Endodermal cell (in vitro differentiated cells): ENCODE measurements around the gene FIBCD1. TPM values are rescaled to one million over a fixed set of nuclear protein-coding genes. Genes with fewer than 3 reads are reported as not detected.

Experiments
- DNase-seq: peaks from one replicate; pipeline ENCODE4 v3.0.0-alpha.2; 2017
- H3K27ac ChIP-seq: 2 replicates; pipeline ENCODE4 v1.5.1; 2013; ENCODE audit warnings: mild to moderate bottlenecking, low read depth, low read length, moderate library complexity
- H3K27me3 ChIP-seq: 2 replicates; pipeline ENCODE4 v1.6.1; 2013; ENCODE audit warnings: mild to moderate bottlenecking, low read length, moderate library complexity; ENCODE audit not compliant: insufficient read depth, control insufficient read depth, poor library complexity, severe bottlenecking
- H3K36me3 ChIP-seq: 2 replicates; pipeline ENCODE4 v1.7.0; 2013; ENCODE audit warnings: mild to moderate bottlenecking, low read length, moderate library complexity; ENCODE audit not compliant: control insufficient read depth, insufficient read depth
- H3K4me1 ChIP-seq: one replicate; pipeline ENCODE4 v1.7.0; 2013; ENCODE audit warnings: low read length; ENCODE audit not compliant: control insufficient read depth, insufficient read depth
- H3K4me3 ChIP-seq: 2 replicates; pipeline ENCODE4 v1.5.1; 2013; ENCODE audit warnings: mild to moderate bottlenecking, low read length, moderate library complexity
- H3K9ac ChIP-seq: 2 replicates; pipeline ENCODE4 v1.6.1; 2013; ENCODE audit warnings: mild to moderate bottlenecking, low read length, moderate library complexity; ENCODE audit not compliant: poor library complexity, severe bottlenecking; ENCODE audit errors: extremely low read depth
- H3K9me3 ChIP-seq: 2 replicates; pipeline ENCODE4 v1.6.1; 2013; ENCODE audit warnings: mild to moderate bottlenecking, low read length, moderate library complexity; ENCODE audit not compliant: control insufficient read depth
- H3K27ac Mint-ChIP-seq: 2 replicates; pipeline ENCODE4 v1.8.0; 2020; ENCODE audit warnings: mixed read lengths
- H3K27me3 Mint-ChIP-seq: 2 replicates; pipeline ENCODE4 v1.8.0; 2021; ENCODE audit warnings: mild to moderate bottlenecking, mixed read lengths; ENCODE audit not compliant: insufficient read depth
- H3K36me3 Mint-ChIP-seq: 2 replicates; pipeline ENCODE4 v1.8.0; 2020; ENCODE audit warnings: low read depth, mixed read lengths
- H3K4me1 Mint-ChIP-seq: 2 replicates; pipeline ENCODE4 v1.8.0; 2020; ENCODE audit warnings: mixed read lengths
- H3K4me3 Mint-ChIP-seq: 2 replicates; pipeline ENCODE4 v1.8.0; 2020; ENCODE audit warnings: mild to moderate bottlenecking, moderate library complexity, mixed read lengths
- H3K9me3 Mint-ChIP-seq: 2 replicates; pipeline ENCODE4 v1.8.0; 2020; ENCODE audit warnings: mild to moderate bottlenecking, mixed read lengths
- CTCF ChIP-seq: fragments of 200-600 bp; sonication (generic); conservative IDR thresholded peaks from 2 replicates; pipeline ENCODE4 v1.5.0; 2021; ENCODE audit warnings: antibody characterized with exemption, mild to moderate bottlenecking
- WGBS, 2 experiments: methylation state at CpG; one replicate each; pipeline versions ENCODE4 v1.1.5 to v1.1.7; 2013; ENCODE audit warnings: missing lambda C conversion rate in 2 of 2, mixed read lengths in 1 of 2; ENCODE audit not compliant: insufficient coverage in 1 of 2, insufficient read length in 1 of 2; 5-methylcytosine and 5-hydroxymethylcytosine counted together
- total RNA-seq, 2 donors: library from RNA; stranded (reverse); fragmentation: NEBNext Ultra II Directional in 1 of 2; extraction: Animal tissue kit (Norgen Biotek cat#: 25700) in 1 of 2; gene quantifications; 2 replicates in 1 of 2; 3 replicates in 1 of 2; pipeline ENCODE4 v1.2.1, GENCODE V29; 2021

Gene FIBCD1
- total RNA-seq, 2 donors from 2014 or later = 2.8 to 3.7 TPM

- peaks cover 11% of the 10 kb centered on the region for H3K4me1 Mint-ChIP-seq
- no peak overlapping the region for H3K4me3 ChIP-seq
- H3K9ac ChIP-seq = no peak overlapping the region
- no peak overlapping the region for H3K27ac ChIP-seq
- DNase-seq = peak; percentile 81
- no peak overlapping the region for H3K4me3 Mint-ChIP-seq
- H3K27me3 Mint-ChIP-seq = no peaks in the 10 kb centered on the region
- 92% methylated on average over 24 to 34 of the region's 34 CpGs for WGBS, 2 experiments
- peaks cover 12% of the 10 kb centered on the region for H3K36me3 ChIP-seq
- H3K36me3 Mint-ChIP-seq = peaks cover 12% of the 10 kb centered on the region
- no peaks in the 10 kb centered on the region for H3K27me3 ChIP-seq
- no peaks in the 10 kb centered on the region for H3K9me3 ChIP-seq
- H3K27ac Mint-ChIP-seq = no peak overlapping the region
- no peaks in the 10 kb centered on the region for H3K9me3 Mint-ChIP-seq
- H3K4me1 ChIP-seq = peaks cover 10% of the 10 kb centered on the region
- TF ChIP-seq CTCF = peak; percentile 71
These were observed 45.5 kb downstream of the FIBCD1 start for GRCh38 chr9:130893341-130894101.

- peak; percentile 45 for DNase-seq
- H3K36me3 ChIP-seq = peaks cover 18% of the 10 kb centered on the region
- no peak overlapping the region for H3K4me3 ChIP-seq
- Mint-ChIP-seq H3K4me3 (no peak overlapping the region), H3K27ac (peak overlapping the region; percentile 18), H3K36me3 (peaks cover 21% of the 10 kb centered on the region), H3K9me3 (no peaks in the 10 kb centered on the region), H3K27me3 (no peaks in the 10 kb centered on the region), H3K4me1 (peaks cover 11% of the 10 kb centered on the region)
- WGBS, 2 experiments = 93 to 94% methylated on average over 18 to 24 of the region's 24 CpGs
- no peaks in the 10 kb centered on the region for H3K9me3 ChIP-seq
- TF ChIP-seq CTCF = no peak
- H3K27me3 ChIP-seq = no peaks in the 10 kb centered on the region
- H3K9ac ChIP-seq = no peak overlapping the region
- H3K4me1 ChIP-seq = peaks cover 10% of the 10 kb centered on the region
- H3K27ac ChIP-seq = peak overlapping the region; percentile 72
These were observed 46.4 kb downstream of the FIBCD1 start for GRCh38 chr9:130892477-130893304.

DNA sequence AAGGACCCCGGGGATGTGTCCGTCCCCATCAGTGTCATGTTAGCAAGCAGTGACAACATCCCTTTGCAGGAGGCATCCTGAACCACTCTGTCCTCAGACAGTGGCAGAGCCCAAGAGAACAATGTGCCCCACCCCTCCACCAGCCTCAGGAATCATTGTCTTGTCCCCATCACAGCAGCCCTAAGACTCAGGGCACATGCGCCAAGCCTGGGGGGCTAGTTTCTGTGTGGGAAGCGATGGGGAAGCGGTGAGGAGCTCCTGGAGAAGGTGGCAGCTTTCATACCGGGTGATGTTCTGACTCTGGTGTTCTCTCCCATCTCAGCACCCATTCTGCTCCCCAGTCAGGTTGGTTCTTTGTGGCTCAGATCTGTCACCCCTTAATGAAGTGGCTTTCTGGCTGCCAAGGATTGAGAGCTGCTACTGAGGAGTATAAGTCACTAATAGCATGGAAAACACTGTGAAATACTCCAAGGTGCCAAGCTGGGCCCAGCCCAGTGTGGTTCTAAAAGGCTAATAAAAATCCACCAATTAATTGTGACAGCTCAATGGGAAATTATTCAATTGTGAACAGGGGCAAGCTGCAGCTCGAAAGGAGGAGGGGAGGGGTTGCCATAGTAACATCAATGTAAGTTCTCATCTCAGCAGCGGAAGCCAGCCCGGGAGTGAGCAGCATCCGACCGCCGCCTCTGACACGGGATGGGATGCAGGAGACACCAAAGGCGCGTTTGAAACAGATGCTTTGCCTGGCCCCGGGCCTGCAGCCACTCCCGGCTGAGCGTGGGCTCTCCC lies 47.2 kb downstream of the FIBCD1 start:
- Histone ChIP-seq H3K36me3 (peaks cover 22% of the 10 kb centered on the region), H3K9me3 (no peaks in the 10 kb centered on the region), H3K27me3 (no peaks in the 10 kb centered on the region), H3K9ac (no peak overlapping the region), H3K27ac (peak overlapping the region; percentile 72), H3K4me3 (no peak overlapping the region), H3K4me1 (peaks cover 10% of the 10 kb centered on the region)
- peaks cover 11% of the 10 kb centered on the region for H3K4me1 Mint-ChIP-seq
- H3K4me3 Mint-ChIP-seq = no peak overlapping the region
- no peaks in the 10 kb centered on the region for H3K9me3 Mint-ChIP-seq
- 89 to 94% methylated on average over 15 to 18 of the region's 18 CpGs for WGBS, 2 experiments
- TF ChIP-seq CTCF = no peak
- no peaks in the 10 kb centered on the region for H3K27me3 Mint-ChIP-seq
- DNase-seq = peak; percentile 41
- H3K27ac Mint-ChIP-seq = no peak overlapping the region
- H3K36me3 Mint-ChIP-seq = peaks cover 29% of the 10 kb centered on the region
